HEK293 (cell line): Measurements from ENCODE around the gene EIF3F.

Experiments used
- CTCF ChIA-PET: fragments of 350-600 bp; formaldehyde crosslinking; extraction: SDS; loops from one replicate; lab custom pipeline; 2021; ENCODE audit warnings: antibody characterized with exemption; lab: Yijun Ruan, JAX
- POLR2A ChIA-PET: fragments of 300-600 bp; formaldehyde crosslinking; extraction: SDS; loops from one replicate; lab custom pipeline; 2020; ENCODE audit warnings: antibody characterized with exemption, inconsistent platforms; lab: Yijun Ruan, JAX
- H3K27ac ChIP-seq: fragments of 200-500 bp; sonication (Bioruptor generic); 2 replicates; pipeline ENCODE4 v1.5.1; 2014; ENCODE audit warnings: low read depth, low read length, control low read depth, inconsistent platforms; ENCODE audit errors: extremely low read depth
- H3K36me3 ChIP-seq, 2 experiments: fragments of 200-500 bp in 1 of 2; sonication (Bioruptor generic) in 1 of 2; 1 replicate in 1 of 2; 2 replicates in 1 of 2; pipeline ENCODE4 v1.5.1; 2014 to 2017; ENCODE audit warnings: inconsistent platforms in 2 of 2, low read length in 2 of 2; ENCODE audit not compliant: control insufficient read depth in 2 of 2, insufficient read depth in 1 of 2
- H3K4me1 ChIP-seq: fragments of 200-500 bp; sonication (Bioruptor generic); 2 replicates; pipeline ENCODE4 v1.5.1; 2014; ENCODE audit warnings: mild to moderate bottlenecking, low read length, inconsistent platforms; ENCODE audit not compliant: control insufficient read depth, insufficient read depth
- H3K4me3 ChIP-seq: 2 replicates; pipeline ENCODE4 v1.5.1; 2011; ENCODE audit warnings: low read depth, mild to moderate bottlenecking, control low read depth, low read length, moderate library complexity
- H3K9me3 ChIP-seq: fragments of 200-500 bp; sonication (Bioruptor generic); 2 replicates; pipeline ENCODE4 v1.5.1; 2014; ENCODE audit warnings: low read depth, low read length, inconsistent platforms; ENCODE audit not compliant: control insufficient read depth, insufficient read depth
- AEBP2 ChIP-seq: fragments of 450-650 bp; formaldehyde crosslinking; IDR thresholded peaks from 2 replicates; pipeline ENCODE4 v1.5.1; 2016; ENCODE audit warnings: missing biosample characterization, missing genetic modification characterization, borderline replicate concordance
- FEZF1 ChIP-seq: fragments of 450-650 bp; formaldehyde crosslinking; IDR thresholded peaks from 2 replicates; pipeline ENCODE4 v1.5.1; 2016; ENCODE audit warnings: missing biosample characterization, missing genetic modification characterization
- IKZF3 ChIP-seq: fragments of 450-650 bp; IDR thresholded peaks from 2 replicates; pipeline ENCODE4 v1.5.0; 2018; ENCODE audit warnings: missing biosample characterization, mild to moderate bottlenecking, missing genetic modification characterization, moderate library complexity
- SP3 ChIP-seq: fragments of 450-650 bp; formaldehyde crosslinking; IDR thresholded peaks from 2 replicates; pipeline ENCODE4 v1.5.1; 2016; ENCODE audit warnings: missing biosample characterization, missing genetic modification characterization
- YY2 ChIP-seq: fragments of 450-650 bp; formaldehyde crosslinking; IDR thresholded peaks from 2 replicates; pipeline ENCODE4 v1.5.1; 2016; ENCODE audit warnings: missing biosample characterization, missing genetic modification characterization
- ZFP69B ChIP-seq: fragments of 450-650 bp; formaldehyde crosslinking; IDR thresholded peaks from 2 replicates; pipeline ENCODE4 v1.5.1; 2016; ENCODE audit warnings: missing biosample characterization, missing genetic modification characterization
- ZNF175 ChIP-seq: fragments of 450-650 bp; formaldehyde crosslinking; IDR thresholded peaks from 2 replicates; pipeline ENCODE4 v1.5.1; 2016; ENCODE audit warnings: missing biosample characterization, missing genetic modification characterization
- ZNF2 ChIP-seq: fragments of 450-650 bp; formaldehyde crosslinking; IDR thresholded peaks from 2 replicates; pipeline ENCODE4 v1.5.1; 2016; ENCODE audit warnings: missing biosample characterization, missing genetic modification characterization
- ZNF221 ChIP-seq: fragments of 450-650 bp; formaldehyde crosslinking; IDR thresholded peaks from 2 replicates; pipeline ENCODE4 v1.5.1; 2017; ENCODE audit warnings: missing biosample characterization, missing genetic modification characterization, borderline replicate concordance
- ZNF26 ChIP-seq: fragments of 450-650 bp; formaldehyde crosslinking; IDR thresholded peaks from 2 replicates; pipeline ENCODE4 v1.5.1; 2016; ENCODE audit warnings: missing biosample characterization, missing genetic modification characterization
- ZNF366 ChIP-seq: fragments of 450-650 bp; formaldehyde crosslinking; conservative IDR thresholded peaks from 2 replicates; pipeline ENCODE4 v1.5.1; 2016; ENCODE audit warnings: missing biosample characterization, missing genetic modification characterization
- ZNF660 ChIP-seq: fragments of 450-650 bp; IDR thresholded peaks from 2 replicates; pipeline ENCODE4 v1.5.1; 2018; ENCODE audit warnings: missing biosample characterization, mild to moderate bottlenecking, missing genetic modification characterization
- ZNF692 ChIP-seq: fragments of 450-650 bp; formaldehyde crosslinking; IDR thresholded peaks from 2 replicates; pipeline ENCODE4 v1.5.1; 2016; ENCODE audit warnings: missing biosample characterization, missing genetic modification characterization
- ZNF791 ChIP-seq: fragments of 450-650 bp; formaldehyde crosslinking; IDR thresholded peaks from 2 replicates; pipeline ENCODE4 v1.5.1; 2016; ENCODE audit warnings: missing biosample characterization, missing genetic modification characterization
- ZSCAN16 ChIP-seq: fragments of 450-650 bp; formaldehyde crosslinking; IDR thresholded peaks from 2 replicates; pipeline ENCODE4 v1.5.1; 2016; ENCODE audit warnings: missing biosample characterization, missing genetic modification characterization
- TF ChIP-seq, protein P1 (sequence below): fragments of 450-650 bp; formaldehyde crosslinking; IDR thresholded peaks from 2 replicates; pipeline ENCODE4 v1.5.1; 2017; ENCODE audit warnings: missing biosample characterization, missing genetic modification characterization
- TF ChIP-seq, protein P2 (sequence below): fragments of 450-650 bp; formaldehyde crosslinking; IDR thresholded peaks from 2 replicates; pipeline ENCODE4; 2016; ENCODE audit warnings: missing biosample characterization, missing genetic modification characterization

The EIF3F gene

GRCh38 chr11:7955191-7955590 is 31.9 kb upstream of the EIF3F start:
- TF ChIP-seq SP3 (tag by site-specific recombination) (no peak), IKZF3 (tag by site-specific recombination) (no peak), ZFP69B (tag by site-specific recombination) (no peak), FEZF1 (tag by site-specific recombination) (no peak), ZNF791 (tag by site-specific recombination) (no peak), ZNF692 (no peak), AEBP2 (no peak), ZNF221 (tag by site-specific recombination) (no peak), YY2 (tag by site-specific recombination) (no peak), ZNF2 (tag by site-specific recombination) (no peak)
- Histone ChIP-seq H3K9me3 (no peaks in the 10 kb centered on the region), H3K36me3 (no peaks in the 10 kb centered on the region), H3K4me3 (no peak overlapping the region), H3K4me1 (no peaks in the 10 kb centered on the region), H3K27ac (no peak overlapping the region)
- CTCF ChIA-PET = no interaction called here
- POLR2A ChIA-PET = no interaction called here

DNA sequence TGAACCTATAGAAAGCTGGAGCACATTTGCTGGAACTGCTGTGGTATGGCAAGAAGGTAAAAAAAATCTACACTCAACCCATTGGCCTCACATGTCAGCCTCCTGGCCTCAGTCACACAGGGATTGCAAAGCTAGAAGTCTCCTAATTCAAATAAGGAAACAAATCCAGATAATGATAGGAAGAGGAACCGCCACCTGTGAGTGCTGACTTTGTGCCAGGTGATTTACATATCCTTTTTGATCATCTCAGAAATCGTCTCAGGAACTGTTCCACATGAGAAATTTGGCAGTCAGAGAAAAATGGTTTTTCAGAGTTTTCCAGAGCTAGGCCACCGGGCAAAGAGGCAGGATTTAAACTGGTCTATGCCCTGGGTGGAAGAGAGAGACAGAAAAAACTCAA is 22.9 kb upstream of the EIF3F start:
- no peaks in the 10 kb centered on the region for H3K36me3 ChIP-seq
- H3K4me3 ChIP-seq = no peak overlapping the region
- ChIA-PET POLR2A (no interaction called here), CTCF (interaction anchor here (1.0 kb wide), 1 partner anchor 23 kb away, joined by 7 read pairs; the partner anchor contains the start of gene EIF3F)
- no peak overlapping the region for H3K27ac ChIP-seq
- H3K9me3 ChIP-seq = no peaks in the 10 kb centered on the region
- TF ChIP-seq ZNF660 = no peak
- TF ChIP-seq, protein P1, sequence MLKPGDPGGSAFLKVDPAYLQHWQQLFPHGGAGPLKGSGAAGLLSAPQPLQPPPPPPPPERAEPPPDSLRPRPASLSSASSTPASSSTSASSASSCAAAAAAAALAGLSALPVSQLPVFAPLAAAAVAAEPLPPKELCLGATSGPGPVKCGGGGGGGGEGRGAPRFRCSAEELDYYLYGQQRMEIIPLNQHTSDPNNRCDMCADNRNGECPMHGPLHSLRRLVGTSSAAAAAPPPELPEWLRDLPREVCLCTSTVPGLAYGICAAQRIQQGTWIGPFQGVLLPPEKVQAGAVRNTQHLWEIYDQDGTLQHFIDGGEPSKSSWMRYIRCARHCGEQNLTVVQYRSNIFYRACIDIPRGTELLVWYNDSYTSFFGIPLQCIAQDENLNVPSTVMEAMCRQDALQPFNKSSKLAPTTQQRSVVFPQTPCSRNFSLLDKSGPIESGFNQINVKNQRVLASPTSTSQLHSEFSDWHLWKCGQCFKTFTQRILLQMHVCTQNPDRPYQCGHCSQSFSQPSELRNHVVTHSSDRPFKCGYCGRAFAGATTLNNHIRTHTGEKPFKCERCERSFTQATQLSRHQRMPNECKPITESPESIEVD (tag by site-specific recombination) = no peak
- TF ChIP-seq ZSCAN16 (tag by site-specific recombination) = no peak
- no peak for TF ChIP-seq ZNF175 (tag by site-specific recombination)
- TF ChIP-seq ZNF366 = no peak
- no peak for TF ChIP-seq ZNF26 (tag by site-specific recombination)
- TF ChIP-seq, protein P2, sequence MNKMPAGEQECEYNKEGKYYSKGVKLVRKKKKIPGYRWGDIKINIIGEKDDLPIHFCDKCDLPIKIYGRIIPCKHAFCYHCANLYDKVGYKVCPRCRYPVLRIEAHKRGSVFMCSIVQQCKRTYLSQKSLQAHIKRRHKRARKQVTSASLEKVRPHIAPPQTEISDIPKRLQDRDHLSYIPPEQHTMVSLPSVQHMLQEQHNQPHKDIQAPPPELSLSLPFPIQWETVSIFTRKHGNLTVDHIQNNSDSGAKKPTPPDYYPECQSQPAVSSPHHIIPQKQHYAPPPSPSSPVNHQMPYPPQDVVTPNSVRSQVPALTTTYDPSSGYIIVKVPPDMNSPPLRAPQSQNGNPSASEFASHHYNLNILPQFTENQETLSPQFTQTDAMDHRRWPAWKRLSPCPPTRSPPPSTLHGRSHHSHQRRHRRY (tag by site-specific recombination) = no peak
- no peaks in the 10 kb centered on the region for H3K4me1 ChIP-seq
